Activated naive CD4-positive, alpha-beta T cell treated with anti-CD3 and anti-CD28 coated beads, Interleukin-2, amount 50 U/mL, for 72 hours (primary cell): Measurements from ENCODE around the gene DNAH14. TPM values are rescaled to one million over a fixed set of nuclear protein-coding genes. Genes with fewer than 3 reads are reported as not detected.
A peak's percentile ranks its signal among the peaks of the same experiment; 100 is the strongest.
"Not testable (repeated sequence)": the region's sequence is repeated elsewhere in the genome, so short reads cannot be mapped to it uniquely, and the experiment has no call there.

Experiments used
- ATAC-seq, 2 donors: fragments of 150-1000 bp; cut with Tn5 transposase; 2 replicates each; pipeline ENCODE4 v1.10.0; 2021; ENCODE audit warnings: mild to moderate bottlenecking in 2 of 2, moderate library complexity in 2 of 2
- DNase-seq, 2 donors: peaks; one replicate each; pipeline ENCODE4 v3.0.0; 2021 to 2022; ENCODE audit warnings: low spot score in 2 of 2
- H3K27ac Mint-ChIP-seq, 2 donors: one replicate each; pipeline ENCODE4 v1.8.0; 2022; ENCODE audit warnings: mild to moderate bottlenecking in 2 of 2, mixed read lengths in 2 of 2
- H3K36me3 Mint-ChIP-seq, 2 donors: one replicate each; pipeline ENCODE4 v1.8.0; 2022; ENCODE audit warnings: mixed read lengths in 2 of 2
- H3K9me3 Mint-ChIP-seq, 2 donors: one replicate each; pipeline ENCODE4 v1.8.0; 2022; ENCODE audit warnings: mixed read lengths in 2 of 2
- total RNA-seq, 2 donors: library from RNA; stranded (reverse); gene quantifications; one replicate each; pipeline ENCODE4 v1.2.3, GENCODE V29; 2022

Gene DNAH14
- total RNA-seq, 2 donors from 2014 or later = 1.2 to 2.0 TPM

GRCh38 chr1:225360119-225360518 is 430.6 kb downstream of the DNAH14 start:
- DNase-seq (no peak), ATAC-seq (no peak)
- no peaks in the 10 kb centered on the region for H3K36me3 Mint-ChIP-seq
- no peak overlapping the region for H3K27ac Mint-ChIP-seq
- H3K9me3 Mint-ChIP-seq = no peaks in the 10 kb centered on the region

- Mint-ChIP-seq H3K36me3 (no peaks in the 10 kb centered on the region), H3K27ac (no peak overlapping the region), H3K9me3 (no peaks in the 10 kb centered on the region)
- ATAC-seq (no peak), DNase-seq (no peak)
These were observed 431.7 kb downstream of the DNAH14 start for GRCh38 chr1:225361176-225361575.

DNA sequence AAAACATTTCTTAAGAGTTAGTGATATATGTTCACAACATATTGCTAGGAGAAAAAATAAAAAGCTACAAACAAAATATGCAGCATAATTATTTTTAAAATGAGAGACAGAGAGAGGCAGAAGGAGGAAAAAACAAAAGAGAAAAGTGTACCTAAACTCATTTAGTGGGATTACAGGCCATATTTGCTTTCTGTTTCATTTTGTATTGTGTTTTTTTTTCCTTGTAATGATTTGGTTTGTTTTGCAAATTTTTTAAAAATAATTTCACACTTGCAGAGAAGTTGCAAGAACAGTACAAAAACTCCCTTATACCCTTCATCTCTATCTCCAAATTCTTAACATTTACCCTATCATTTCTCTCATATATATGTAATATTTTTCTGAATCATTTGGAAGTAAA is 433.3 kb downstream of the DNAH14 start:
- H3K9me3 Mint-ChIP-seq = no peaks in the 10 kb centered on the region
- H3K27ac Mint-ChIP-seq = no peak overlapping the region
- ATAC-seq (no peak), DNase-seq (no peak)
- H3K36me3 Mint-ChIP-seq = no peaks in the 10 kb centered on the region

DNA sequence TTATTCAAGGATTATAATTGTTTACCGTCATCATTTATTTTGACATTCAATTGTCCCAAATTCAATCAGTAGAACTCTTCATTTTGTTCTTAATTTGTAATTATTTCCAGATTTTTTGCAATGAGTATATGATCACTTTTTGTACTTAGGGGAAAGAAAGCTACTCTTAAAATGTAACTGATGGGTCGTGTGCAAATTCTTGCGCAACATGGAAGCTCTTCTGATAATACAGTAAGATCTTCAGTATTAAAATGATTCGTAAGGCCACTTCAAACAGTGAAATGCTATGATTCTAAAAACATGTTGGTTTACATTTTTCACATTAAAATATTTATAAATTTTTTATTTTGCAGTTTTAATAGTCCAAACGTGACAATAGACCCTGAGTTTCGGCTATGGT is 435.0 kb downstream of the DNAH14 start:
- H3K36me3 Mint-ChIP-seq = no peaks in the 10 kb centered on the region
- H3K9me3 Mint-ChIP-seq = no peaks in the 10 kb centered on the region
- ATAC-seq (no peak), DNase-seq (no peak)
- H3K27ac Mint-ChIP-seq = no peak overlapping the region

GRCh38 chr1:225366018-225366417 is 436.5 kb downstream of the DNAH14 start:
- ATAC-seq (no peak), DNase-seq (no peak)
- H3K27ac Mint-ChIP-seq = no peak overlapping the region
- H3K9me3 Mint-ChIP-seq = no peaks in the 10 kb centered on the region
- H3K36me3 Mint-ChIP-seq = no peaks in the 10 kb centered on the region

DNA sequence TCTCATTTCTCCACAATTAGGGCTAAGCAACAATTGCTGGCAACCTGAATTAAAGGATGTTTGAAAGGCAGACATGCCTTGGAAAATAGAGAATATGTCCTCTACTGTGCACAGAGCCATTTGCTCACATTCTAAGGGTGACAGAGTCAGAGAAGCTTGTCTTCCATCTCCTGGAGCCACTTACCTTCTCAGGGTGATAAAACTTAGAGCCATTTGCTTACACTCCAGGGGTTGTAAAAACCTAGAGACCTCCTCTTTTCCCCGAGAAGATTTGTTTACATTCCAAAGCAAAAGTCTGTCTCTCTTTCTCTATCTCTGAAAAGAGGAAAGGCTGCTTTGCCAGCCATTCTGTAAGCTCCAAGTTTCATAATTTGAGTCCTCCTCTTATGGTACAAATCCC is 437.1 kb downstream of the DNAH14 start:
- no peaks in the 10 kb centered on the region for H3K9me3 Mint-ChIP-seq
- no peak for DNase-seq

DNA sequence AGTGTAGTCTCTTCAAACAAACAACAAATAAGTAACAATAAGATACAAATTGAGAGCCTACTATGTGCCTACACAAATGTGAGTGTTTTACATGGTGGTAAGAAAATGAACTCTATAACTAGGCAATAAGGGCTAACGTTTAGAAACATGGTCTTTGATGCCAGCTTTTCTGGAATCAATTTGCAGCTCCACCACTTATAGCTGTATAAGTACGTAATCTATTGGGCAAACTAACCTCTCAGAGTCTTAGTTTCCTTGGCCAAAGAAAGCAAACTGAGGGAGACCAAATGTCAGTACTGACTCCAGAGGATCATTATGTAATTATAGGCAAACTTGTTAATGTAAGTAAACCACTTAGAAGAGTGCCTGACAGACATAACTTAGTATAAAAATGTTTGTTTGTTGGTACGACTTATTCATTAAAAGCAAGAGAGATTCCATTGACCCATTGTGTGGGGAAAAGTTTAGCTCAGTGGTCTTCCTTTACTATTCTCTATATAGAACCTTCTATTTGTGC is 438.6 kb downstream of the DNAH14 start:
- Mint-ChIP-seq H3K9me3 (no peaks in the 10 kb centered on the region), H3K27ac (no peak overlapping the region), H3K36me3 (no peaks in the 10 kb centered on the region)
- no peak for DNase-seq
- no peak for ATAC-seq

More for the DNA sequence above, 437.1 kb downstream of the DNAH14 start:
- H3K27ac Mint-ChIP-seq = no peak overlapping the region
- no peaks in the 10 kb centered on the region for H3K36me3 Mint-ChIP-seq
- ATAC-seq = no peak

GRCh38 chr1:225371366-225372010 is 442.0 kb downstream of the DNAH14 start:
- H3K9me3 Mint-ChIP-seq = no peaks in the 10 kb centered on the region
- DNase-seq (no peak), ATAC-seq (no peak)
- H3K36me3 Mint-ChIP-seq = no peaks in the 10 kb centered on the region
- H3K27ac Mint-ChIP-seq = no peak overlapping the region

GRCh38 chr1:225373155-225373554 is 443.7 kb downstream of the DNAH14 start:
- ATAC-seq (no peak), DNase-seq (no peak)
- no peaks in the 10 kb centered on the region for H3K36me3 Mint-ChIP-seq
- H3K9me3 Mint-ChIP-seq = no peaks in the 10 kb centered on the region
- no peak overlapping the region for H3K27ac Mint-ChIP-seq

- no peaks in the 10 kb centered on the region for H3K36me3 Mint-ChIP-seq
- no peak for DNase-seq
- no peak for ATAC-seq
- no peak overlapping the region for H3K27ac Mint-ChIP-seq
- H3K9me3 Mint-ChIP-seq = no peaks in the 10 kb centered on the region
These were observed 445.5 kb downstream of the DNAH14 start for GRCh38 chr1:225374996-225375395.

DNA sequence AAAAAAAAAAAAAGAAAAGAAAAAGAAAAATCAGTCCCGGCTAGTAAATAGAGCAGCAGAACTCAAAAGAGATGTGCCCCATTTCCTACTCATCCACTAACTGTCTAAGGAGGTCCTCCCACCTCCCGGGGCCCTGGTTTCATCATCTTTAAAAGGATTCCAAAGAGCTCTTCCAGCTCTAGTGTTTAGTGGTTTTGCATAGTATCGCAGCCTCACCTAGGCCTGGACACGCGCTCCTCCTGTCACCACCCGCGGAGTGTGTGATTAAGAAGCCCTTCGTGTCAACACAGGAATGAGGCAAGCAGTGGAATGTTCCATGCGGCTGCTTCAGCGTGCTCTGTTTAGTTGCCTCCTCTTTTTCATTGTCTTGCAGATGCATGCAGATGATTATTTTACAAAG is 449.4 kb downstream of the DNAH14 start:
- no peak for ATAC-seq
- Mint-ChIP-seq H3K9me3 (no peaks in the 10 kb centered on the region), H3K27ac (no peak overlapping the region), H3K36me3 (peaks cover 0 to 2% of the 10 kb centered on the region in 2 donors)
- no peak for DNase-seq

- no peaks in the 10 kb centered on the region for H3K9me3 Mint-ChIP-seq
- DNase-seq (no peak), ATAC-seq (no peak)
- H3K27ac Mint-ChIP-seq = no peak overlapping the region
- H3K36me3 Mint-ChIP-seq = peaks cover 0 to 6% of the 10 kb centered on the region in 2 donors
These were observed 451.2 kb downstream of the DNAH14 start for GRCh38 chr1:225380691-225381090.

DNA sequence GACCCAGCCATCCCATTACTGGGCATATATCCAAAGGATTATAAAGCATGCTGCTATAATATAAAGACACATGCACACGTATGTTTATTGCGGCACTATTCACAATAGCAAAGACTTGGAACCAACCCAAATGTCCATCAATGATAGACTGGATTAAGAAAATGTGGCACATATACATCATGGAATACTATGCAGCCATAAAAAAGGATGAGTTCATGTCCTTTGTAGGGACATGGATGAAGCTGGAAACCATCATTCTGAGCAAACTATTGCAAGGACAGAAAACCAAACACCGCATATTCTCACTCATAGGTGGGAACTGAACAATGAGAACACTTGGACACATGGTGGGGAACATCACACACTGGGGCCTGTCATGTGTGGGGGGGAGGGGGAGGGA is 457.4 kb downstream of the DNAH14 start:
- ATAC-seq, H3K27ac Mint-ChIP-seq, H3K36me3 Mint-ChIP-seq, DNase-seq, H3K9me3 Mint-ChIP-seq: not testable (repeated sequence)

DNA sequence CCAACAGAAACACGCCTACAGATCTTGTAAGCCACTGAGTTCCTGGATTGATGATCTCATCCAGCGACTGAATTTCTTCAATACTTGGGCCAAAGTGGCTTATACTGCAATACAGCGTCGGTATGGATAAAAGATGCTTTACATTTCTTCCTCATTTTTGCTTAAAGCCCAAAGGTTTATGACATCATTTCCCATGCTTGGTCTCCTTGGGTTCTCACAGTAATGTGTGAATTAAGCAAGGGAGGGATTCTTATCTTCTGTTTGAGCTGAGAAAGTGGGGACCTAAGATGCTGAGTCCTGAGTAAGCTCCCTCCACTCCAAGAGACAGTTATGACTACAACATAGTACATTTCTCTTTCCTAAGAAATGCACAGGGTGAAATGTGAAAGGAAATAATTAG is 458.9 kb downstream of the DNAH14 start:
- no peak overlapping the region for H3K27ac Mint-ChIP-seq
- H3K9me3 Mint-ChIP-seq = no peaks in the 10 kb centered on the region
- ATAC-seq (no peak), DNase-seq (no peak)
- H3K36me3 Mint-ChIP-seq = peaks cover 0 to 6% of the 10 kb centered on the region in 2 donors

GRCh38 chr1:225389843-225390242 is 460.4 kb downstream of the DNAH14 start:
- DNase-seq (no peak), ATAC-seq (no peak)
- no peaks in the 10 kb centered on the region for H3K9me3 Mint-ChIP-seq
- H3K27ac Mint-ChIP-seq = peak overlapping the region in 1 of 2 donors; percentile 76
- no peaks in the 10 kb centered on the region for H3K36me3 Mint-ChIP-seq

DNA sequence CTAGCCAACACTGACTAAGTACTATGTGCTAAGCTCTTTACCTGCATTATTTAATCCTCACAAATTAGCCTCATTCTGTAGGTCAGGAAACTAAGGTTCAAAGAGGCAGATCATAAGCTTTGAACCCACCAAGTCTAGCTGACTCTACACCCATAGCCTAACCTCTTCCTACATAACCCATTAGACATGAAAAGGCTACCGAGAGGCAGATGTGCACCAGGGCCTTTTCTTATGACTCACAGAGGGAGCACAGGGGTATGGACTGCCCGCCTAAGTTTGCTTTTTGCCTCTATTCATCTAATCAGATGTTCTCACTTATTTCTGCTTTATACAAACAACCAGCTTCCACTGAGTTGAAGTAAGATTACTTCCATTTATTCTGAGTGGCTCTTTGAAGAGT is 466.9 kb downstream of the DNAH14 start:
- DNase-seq = no peak
- Mint-ChIP-seq H3K27ac (peak overlapping the region in 1 of 2 donors; percentile 31), H3K36me3 (peaks cover 0 to 24% of the 10 kb centered on the region in 2 donors), H3K9me3 (no peaks in the 10 kb centered on the region)
- peak; percentile 66 to 70 for ATAC-seq

- ATAC-seq = no peak
- H3K36me3 Mint-ChIP-seq = peaks cover 0 to 33% of the 10 kb centered on the region in 2 donors
- DNase-seq = no peak
- H3K9me3 Mint-ChIP-seq = no peaks in the 10 kb centered on the region
- no peak overlapping the region for H3K27ac Mint-ChIP-seq
These were observed 471.5 kb downstream of the DNAH14 start for GRCh38 chr1:225400968-225401367.

GRCh38 chr1:225406976-225407725 is 477.7 kb downstream of the DNAH14 start:
- Mint-ChIP-seq H3K9me3 (no peaks in the 10 kb centered on the region), H3K27ac (no peak overlapping the region), H3K36me3 (peaks cover 5 to 31% of the 10 kb centered on the region in 2 donors)
- ATAC-seq (no peak), DNase-seq (no peak)
